Measurements from ENCODE around the gene ANO7.
A peak's percentile ranks its signal among the peaks of the same experiment; 100 is the strongest.

The ANO7 gene

GRCh38 chr2:241270531-241270930 is 82.1 kb downstream of the ANO7 start:
- H3K4me1 ChIP-seq (ENCODE audit: insufficient read depth, low read length, severe bottlenecking): peaks cover 14% of the 10 kb centered on the region
- no peaks in the 10 kb centered on the region for H3K9me2 ChIP-seq (ENCODE audit: low read depth, low read length)
- no peaks in the 10 kb centered on the region for H4K20me1 ChIP-seq (ENCODE audit: insufficient read depth, low read length)
- no peak overlapping the region for H3K9ac ChIP-seq (ENCODE audit: low read length)
- no peak for TF ChIP-seq CTCF (IDR thresholded peaks at IDR 0.05; ENCODE audit: low read length)
- no peak for TF ChIP-seq EZH2 (IDR thresholded peaks at IDR 0.05; ENCODE audit: borderline replicate concordance, low read length)
- H3K79me2 ChIP-seq (ENCODE audit: insufficient read depth, low read length): no peaks in the 10 kb centered on the region
- H2AFZ ChIP-seq (ENCODE audit: low read length): no peak overlapping the region
- no peak overlapping the region for H3K4me3 ChIP-seq (ENCODE audit: low read depth, low read length, poor library complexity, severe bottlenecking)
- no peaks in the 10 kb centered on the region for H3K9me3 ChIP-seq (ENCODE audit: low read length)
- no peak overlapping the region for H3K4me2 ChIP-seq (ENCODE audit: low read length)
- peaks cover 14% of the 10 kb centered on the region for H3K36me3 ChIP-seq (ENCODE audit: insufficient read depth, low read length)
- H3K27ac ChIP-seq (ENCODE audit: low read depth, low read length, poor library complexity, severe bottlenecking): no peak overlapping the region
- no peaks in the 10 kb centered on the region for H3F3A ChIP-seq (ENCODE audit: insufficient read depth, low read length)
- no peaks in the 10 kb centered on the region for H3K27me3 ChIP-seq (ENCODE audit: insufficient read depth, low read length)

- H3K36me3 ChIP-seq (ENCODE audit: insufficient read depth, low read length): peaks cover 5% of the 10 kb centered on the region
- H3K9me2 ChIP-seq (ENCODE audit: low read depth, low read length): no peaks in the 10 kb centered on the region
- H3K9me3 ChIP-seq (ENCODE audit: low read length): no peaks in the 10 kb centered on the region
- H3K9ac ChIP-seq (ENCODE audit: low read length): peak overlapping the region; percentile 62
- H3F3A ChIP-seq (ENCODE audit: insufficient read depth, low read length): no peaks in the 10 kb centered on the region
- no peak overlapping the region for H2AFZ ChIP-seq (ENCODE audit: low read length)
- H4K20me1 ChIP-seq (ENCODE audit: insufficient read depth, low read length): no peaks in the 10 kb centered on the region
- TF ChIP-seq EZH2 (IDR thresholded peaks at IDR 0.05; ENCODE audit: borderline replicate concordance, low read length) (no peak), CTCF (IDR thresholded peaks at IDR 0.05; ENCODE audit: low read length) (no peak)
- no peak overlapping the region for H3K27ac ChIP-seq (ENCODE audit: low read depth, low read length, poor library complexity, severe bottlenecking)
- no peaks in the 10 kb centered on the region for H3K27me3 ChIP-seq (ENCODE audit: insufficient read depth, low read length)
- H3K4me2 ChIP-seq (ENCODE audit: low read length): peak overlapping the region; percentile 66
- H3K4me3 ChIP-seq (ENCODE audit: low read depth, low read length, poor library complexity, severe bottlenecking): peak overlapping the region; percentile 66
- H3K4me1 ChIP-seq (ENCODE audit: insufficient read depth, low read length, severe bottlenecking): peaks cover 14% of the 10 kb centered on the region
- H3K79me2 ChIP-seq (ENCODE audit: insufficient read depth, low read length): no peaks in the 10 kb centered on the region
Observed at GRCh38 chr2:241271706-241272302, 83.3 kb downstream of the ANO7 start.

DNA sequence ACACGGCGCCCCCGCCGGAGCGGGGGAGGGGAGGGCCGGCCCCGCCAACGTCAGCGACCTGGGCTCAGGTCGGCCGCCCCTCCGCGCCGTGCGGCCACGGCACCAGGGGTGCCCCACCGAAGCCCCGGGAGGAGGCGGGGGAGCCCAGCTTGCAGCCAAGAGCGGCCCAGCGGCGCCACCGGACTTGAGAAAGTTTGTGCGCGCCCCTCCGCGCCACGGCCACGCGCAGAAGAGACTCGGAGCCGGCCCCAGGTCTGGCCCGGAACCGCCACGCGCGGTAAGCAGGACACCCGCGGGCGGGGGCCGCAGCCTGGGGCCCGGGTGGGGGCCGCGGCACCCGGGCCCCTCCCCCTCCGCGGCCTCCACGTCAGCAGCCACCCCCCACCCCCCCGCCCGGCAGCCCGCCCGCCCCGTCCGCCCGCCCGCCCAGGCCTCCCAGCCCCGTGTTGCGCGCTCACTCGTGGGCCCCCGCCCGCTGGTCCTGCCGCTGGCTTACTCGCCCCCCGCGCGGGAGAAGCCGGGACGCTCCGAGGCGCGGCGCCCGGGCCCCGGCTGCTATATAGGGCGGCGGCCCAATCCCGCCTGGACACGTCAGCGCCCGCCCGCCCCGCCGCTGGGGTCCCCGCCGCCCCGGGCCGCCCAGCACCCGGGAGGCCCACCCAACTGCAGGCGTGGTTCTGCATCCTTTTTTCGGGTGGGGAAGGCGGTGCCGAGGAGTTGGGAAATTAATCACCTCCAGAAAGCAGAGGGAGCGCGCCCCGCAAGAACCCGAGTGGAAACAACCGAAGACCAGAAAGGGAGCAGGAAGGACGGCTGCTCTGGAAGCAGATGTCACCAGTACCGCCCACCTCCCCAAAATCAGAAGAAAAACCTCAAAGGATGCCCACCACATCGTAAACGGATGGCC is 84.1 kb downstream of the ANO7 start:
- H3K79me2 ChIP-seq (ENCODE audit: insufficient read depth, low read length): no peaks in the 10 kb centered on the region
- no peak for TF ChIP-seq CTCF (IDR thresholded peaks at IDR 0.05; ENCODE audit: low read length)
- TF ChIP-seq EZH2 (IDR thresholded peaks at IDR 0.05; ENCODE audit: borderline replicate concordance, low read length): no peak
- H3K4me3 ChIP-seq (ENCODE audit: low read depth, low read length, poor library complexity, severe bottlenecking): peak overlapping the region; percentile 66
- H3K4me1 ChIP-seq (ENCODE audit: insufficient read depth, low read length, severe bottlenecking): peaks cover 14% of the 10 kb centered on the region
- H3K9ac ChIP-seq (ENCODE audit: low read length): peak overlapping the region; percentile 62
- no peaks in the 10 kb centered on the region for H3K27me3 ChIP-seq (ENCODE audit: insufficient read depth, low read length)
- peak overlapping the region; percentile 66 for H3K4me2 ChIP-seq (ENCODE audit: low read length)
- no peak overlapping the region for H3K27ac ChIP-seq (ENCODE audit: low read depth, low read length, poor library complexity, severe bottlenecking)
- H4K20me1 ChIP-seq (ENCODE audit: insufficient read depth, low read length): no peaks in the 10 kb centered on the region
- no peaks in the 10 kb centered on the region for H3K9me3 ChIP-seq (ENCODE audit: low read length)
- no peaks in the 10 kb centered on the region for H3F3A ChIP-seq (ENCODE audit: insufficient read depth, low read length)
- no peaks in the 10 kb centered on the region for H3K9me2 ChIP-seq (ENCODE audit: low read depth, low read length)
- H3K36me3 ChIP-seq (ENCODE audit: insufficient read depth, low read length): peaks cover 4% of the 10 kb centered on the region
- H2AFZ ChIP-seq (ENCODE audit: low read length): no peak overlapping the region
